Activated CD8-positive, alpha-beta memory T cell treated with anti-CD3 and anti-CD28 coated beads for 36 hours (primary cell): Measurements from ENCODE around the gene SIGLEC7. TPM values are rescaled to one million over a fixed set of nuclear protein-coding genes. Genes with fewer than 3 reads are reported as not detected.
"Not testable (repeated sequence)": the region's sequence is repeated elsewhere in the genome, so short reads cannot be mapped to it uniquely, and the experiment has no call there.

Experiments
- CTCF ChIA-PET: fragments of 350-600 bp; sonication (Branson Sonifier 250); formaldehyde crosslinking; loops from one replicate; lab custom pipeline; 2021; ENCODE audit warnings: antibody characterized with exemption; lab: Charles Lee
- POLR2A ChIA-PET: fragments of 350-600 bp; sonication (Branson Sonifier 250); formaldehyde crosslinking; loops from one replicate; lab custom pipeline; 2021; ENCODE audit warnings: antibody characterized with exemption; lab: Charles Lee
- total RNA-seq, 2 experiments: library from RNA; stranded (reverse); gene quantifications; one replicate each; pipeline ENCODE4 v1.2.3, GENCODE V29; 2021

The SIGLEC7 gene
- total RNA-seq, 2 experiments from 2014 or later = not detected

DNA sequence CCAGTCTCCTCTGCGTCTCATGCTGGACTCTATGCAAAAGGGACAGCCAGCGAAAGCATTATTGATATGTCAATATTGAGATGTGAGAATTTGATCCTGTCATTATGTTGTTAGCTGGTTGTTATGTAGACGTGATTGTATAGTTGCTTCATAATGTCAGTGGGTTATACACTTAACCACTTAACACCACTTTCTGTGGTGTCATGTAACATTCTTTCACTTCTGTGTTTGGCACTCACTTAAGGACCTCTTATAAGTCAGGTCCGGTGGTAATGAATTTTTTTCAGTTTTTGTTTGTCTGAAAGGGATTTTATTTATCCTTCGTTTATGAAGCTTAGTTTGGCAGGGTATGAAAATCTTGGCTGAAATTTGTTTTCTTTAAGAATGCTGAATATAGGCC lies 7.1 kb upstream of the SIGLEC7 start:
- CTCF ChIA-PET = no interaction called here

DNA sequence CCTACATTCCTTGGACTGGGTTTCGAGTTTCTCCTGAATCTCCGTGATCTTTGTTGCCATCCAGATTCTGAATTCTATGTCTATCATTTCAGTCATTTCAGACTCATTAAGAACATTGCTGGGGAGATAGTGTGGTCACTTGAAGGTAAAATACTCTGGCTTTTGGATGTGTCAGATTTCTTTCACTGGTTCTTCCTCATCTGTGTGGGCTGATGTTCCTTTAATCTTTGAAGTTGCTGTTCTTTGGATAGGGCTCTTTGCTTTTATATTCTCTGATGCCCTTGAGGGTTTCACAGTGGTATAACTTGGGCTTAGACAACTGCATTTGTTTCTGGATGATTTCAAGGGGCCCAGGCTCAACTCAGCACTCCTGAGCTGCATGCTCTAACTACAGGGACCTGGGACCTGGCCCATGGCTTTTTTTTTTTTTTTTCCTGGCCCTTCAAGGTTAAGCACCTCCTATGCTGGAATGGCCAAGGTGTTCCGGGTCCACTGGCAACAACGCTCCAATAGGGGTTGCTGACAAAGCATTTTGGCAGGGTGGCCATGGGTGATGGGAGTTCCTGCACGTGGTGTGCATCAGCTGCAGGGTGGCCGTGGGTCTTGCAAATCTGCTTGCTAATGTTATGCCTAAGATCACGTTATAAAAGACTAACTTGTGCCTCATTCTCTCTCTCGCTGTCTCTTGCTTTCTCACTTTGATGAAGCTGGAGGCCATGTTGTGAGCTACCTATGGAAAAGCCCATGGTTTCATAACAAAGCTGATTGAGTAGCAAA lies 5.9 kb upstream of the SIGLEC7 start:
- POLR2A ChIA-PET = no interaction called here

More for the DNA sequence above, 7.1 kb upstream of the SIGLEC7 start:
- POLR2A ChIA-PET = interaction anchor here (0.5 kb wide), 1 partner anchor 342 kb away, joined by 4 read pairs; no protein-coding TSS in a partner anchor

GRCh38 chr19:51136851-51137551 lies 5.1 kb upstream of the SIGLEC7 start:
- ChIA-PET POLR2A (no interaction called here), CTCF (interaction anchor here (1.1 kb wide), 1 partner anchor 21 kb away, joined by 3 read pairs; no protein-coding TSS in a partner anchor)

More for the DNA sequence above, 5.9 kb upstream of the SIGLEC7 start:
- CTCF ChIA-PET = no interaction called here

DNA sequence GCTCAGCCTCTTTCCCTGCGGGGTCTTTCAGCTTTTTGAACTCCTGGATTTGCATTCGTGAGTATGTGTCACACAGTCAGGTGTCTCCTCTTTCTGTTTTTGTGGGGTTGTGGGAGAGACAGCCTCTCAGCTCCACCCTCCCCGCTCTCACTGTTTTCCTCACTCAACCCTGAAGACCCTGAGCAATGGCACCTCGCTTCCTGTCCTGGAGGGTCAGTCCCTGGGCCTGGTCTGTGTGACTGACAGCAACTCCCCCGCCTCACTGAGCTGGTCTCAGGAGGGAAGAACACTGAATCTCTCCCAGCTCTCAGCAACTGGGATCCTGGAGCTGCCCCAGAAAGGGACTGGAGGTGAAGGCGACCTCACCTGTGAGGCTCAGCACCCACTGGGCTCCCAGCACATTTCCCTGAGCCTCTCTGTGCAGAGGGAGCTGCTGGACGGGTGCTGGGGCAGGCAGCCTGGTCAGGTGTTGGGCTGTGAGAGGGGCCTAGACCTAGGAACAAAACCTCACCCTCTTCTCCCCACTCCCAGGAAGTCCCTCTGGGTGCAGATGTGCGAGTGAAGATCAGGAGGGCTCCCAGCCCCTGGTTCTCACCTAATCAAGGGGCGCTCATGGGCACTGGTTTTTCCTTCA lies 4.2 kb upstream of the SIGLEC7 start:
- ChIA-PET CTCF (interaction anchor here (1.1 kb wide), 1 partner anchor 20 kb away, joined by 3 read pairs; no protein-coding TSS in a partner anchor), POLR2A (no interaction called here)

GRCh38 chr19:51138549-51138979 lies 3.5 kb upstream of the SIGLEC7 start:
- ChIA-PET POLR2A (no interaction called here), CTCF (no interaction called here)

DNA sequence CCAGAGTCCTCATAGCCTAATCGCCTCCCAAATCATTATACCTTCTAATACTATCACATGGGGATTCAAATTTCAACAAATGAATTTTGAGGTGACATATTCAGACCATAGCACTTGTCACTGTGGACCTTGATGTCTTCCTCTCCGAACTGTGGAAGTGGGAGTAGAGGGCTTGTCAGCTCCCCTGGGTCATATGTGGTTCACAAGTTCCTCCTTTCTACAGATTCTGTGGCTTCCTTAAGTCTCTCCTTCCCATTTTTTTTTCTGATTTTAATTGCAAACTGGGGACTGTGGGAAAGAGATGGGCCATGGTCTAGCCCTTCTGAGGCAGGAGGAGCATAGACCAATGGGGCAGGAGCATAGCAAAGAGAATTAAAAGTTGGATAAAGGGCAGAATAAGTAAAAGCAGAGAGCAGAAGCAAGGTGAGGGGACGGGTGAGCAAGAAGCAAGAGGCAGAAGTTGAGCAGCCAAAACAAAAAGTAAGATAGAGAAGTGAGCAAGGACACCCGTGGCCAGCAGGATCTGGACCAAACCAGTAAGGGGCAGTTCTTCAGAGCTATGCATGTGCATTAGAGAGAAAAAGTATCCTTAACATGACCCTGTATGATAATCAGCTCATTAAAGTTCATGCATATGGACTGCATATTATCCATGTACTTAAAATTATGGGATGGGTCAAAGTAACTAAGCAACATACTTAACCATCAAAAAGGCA lies 2.6 kb upstream of the SIGLEC7 start:
- POLR2A ChIA-PET = no interaction called here
- CTCF ChIA-PET = no interaction called here

GRCh38 chr19:51140441-51140840 lies 1.7 kb upstream of the SIGLEC7 start:
- ChIA-PET POLR2A (no interaction called here), CTCF (no interaction called here)

- ChIA-PET POLR2A (no interaction called here), CTCF (no interaction called here)
Measured at GRCh38 chr19:51141181-51141580, 920 bp upstream of the SIGLEC7 start.

DNA sequence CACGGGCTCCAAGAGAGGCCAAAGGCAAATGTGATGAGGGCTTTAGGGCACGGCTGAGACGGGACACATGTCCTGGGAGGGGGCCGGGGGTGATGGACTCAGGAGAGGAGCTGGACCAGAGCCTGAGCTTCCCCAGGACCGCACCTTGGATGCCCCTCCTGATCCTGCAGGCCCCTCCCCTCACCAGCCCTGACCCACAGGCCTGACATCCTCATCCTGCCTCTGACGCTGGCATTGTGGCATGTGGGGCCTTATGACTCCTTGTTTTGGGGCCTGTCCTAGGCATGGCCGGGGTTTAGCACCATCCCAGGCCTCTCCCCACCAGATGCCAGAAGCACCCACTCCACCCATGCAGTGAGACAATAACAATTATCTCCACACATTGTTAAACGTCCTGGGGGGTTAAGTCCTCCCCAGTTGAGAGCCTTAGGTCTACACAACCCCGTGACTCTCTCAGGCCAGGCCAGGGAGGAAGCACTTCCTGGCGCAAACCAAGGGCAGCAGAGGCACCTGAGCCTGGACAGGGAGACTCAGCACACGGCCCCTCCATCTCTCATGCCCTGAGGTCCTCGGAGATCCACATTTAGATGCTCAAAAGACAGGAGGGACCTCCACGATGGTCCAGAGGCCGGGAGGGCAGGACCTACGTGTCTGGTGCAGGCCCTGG lies 841 bp downstream of the SIGLEC7 start:
- POLR2A ChIA-PET, CTCF ChIA-PET: not testable (repeated sequence)

- CTCF ChIA-PET = no interaction called here
- POLR2A ChIA-PET = no interaction called here
Measured at GRCh38 chr19:51143486-51143885, 1.4 kb downstream of the SIGLEC7 start.

- ChIA-PET CTCF (no interaction called here), POLR2A (no interaction called here)
Measured at GRCh38 chr19:51144482-51145045, 2.5 kb downstream of the SIGLEC7 start.

GRCh38 chr19:51145916-51146493 lies 3.9 kb downstream of the SIGLEC7 start:
- ChIA-PET POLR2A (no interaction called here), CTCF (no interaction called here)

DNA sequence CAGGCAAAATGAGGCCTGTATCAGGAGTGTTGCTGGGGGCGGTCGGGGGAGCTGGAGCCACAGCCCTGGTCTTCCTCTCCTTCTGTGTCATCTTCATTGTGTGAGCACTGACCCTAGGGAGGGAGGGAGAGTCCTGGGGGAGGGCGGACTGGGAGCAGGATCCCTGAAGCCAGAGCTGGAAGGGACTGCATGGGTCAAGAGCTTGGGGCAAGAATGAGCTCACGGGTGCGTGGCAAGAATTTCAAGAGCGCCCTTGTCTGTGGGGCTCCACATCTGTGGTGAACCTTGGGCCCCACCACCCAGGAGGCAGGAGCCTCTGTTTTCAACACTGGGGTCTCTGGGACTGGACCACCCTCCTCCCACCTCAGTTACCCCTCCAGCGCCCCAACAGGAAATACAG lies 4.7 kb downstream of the SIGLEC7 start:
- ChIA-PET CTCF (no interaction called here), POLR2A (no interaction called here)

DNA sequence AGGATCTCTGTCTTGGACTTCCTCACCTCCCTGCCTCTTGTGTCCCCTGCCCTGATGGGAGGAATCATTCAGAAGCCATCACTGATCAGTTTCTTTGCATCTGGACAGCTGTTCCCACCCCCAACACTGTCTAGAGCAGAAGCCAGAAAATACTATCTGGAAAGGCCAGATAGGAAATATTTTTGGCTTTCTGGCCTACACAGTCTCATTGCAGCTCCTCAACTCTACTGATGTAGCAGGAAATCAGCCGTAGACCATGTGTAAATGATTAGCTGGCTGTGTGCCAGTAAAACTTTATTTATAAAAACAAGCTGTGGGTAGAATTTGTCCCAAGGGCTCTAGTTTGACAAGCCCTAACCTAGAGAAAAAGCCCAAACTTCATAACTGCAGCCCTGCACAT lies 5.6 kb downstream of the SIGLEC7 start:
- ChIA-PET CTCF (no interaction called here), POLR2A (no interaction called here)

DNA sequence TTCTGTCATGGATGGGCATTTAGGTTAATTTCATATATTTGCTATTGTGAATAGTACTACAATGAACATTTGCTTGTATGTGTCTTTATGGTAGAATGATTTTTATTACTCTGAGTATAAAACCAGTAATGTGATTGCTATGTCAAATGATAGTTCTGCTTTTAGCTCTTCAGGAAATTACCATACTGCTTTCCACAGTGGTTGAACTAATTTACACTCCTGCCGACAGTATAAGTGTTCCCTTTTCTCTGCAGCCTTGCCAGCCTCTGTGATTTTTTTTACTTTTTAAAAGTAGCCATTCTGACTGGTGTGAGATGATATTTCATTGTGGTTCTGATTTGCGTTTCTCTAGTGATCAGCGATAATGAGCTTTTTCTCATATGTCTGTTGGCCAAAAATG lies 6.5 kb downstream of the SIGLEC7 start:
- POLR2A ChIA-PET = no interaction called here

DNA sequence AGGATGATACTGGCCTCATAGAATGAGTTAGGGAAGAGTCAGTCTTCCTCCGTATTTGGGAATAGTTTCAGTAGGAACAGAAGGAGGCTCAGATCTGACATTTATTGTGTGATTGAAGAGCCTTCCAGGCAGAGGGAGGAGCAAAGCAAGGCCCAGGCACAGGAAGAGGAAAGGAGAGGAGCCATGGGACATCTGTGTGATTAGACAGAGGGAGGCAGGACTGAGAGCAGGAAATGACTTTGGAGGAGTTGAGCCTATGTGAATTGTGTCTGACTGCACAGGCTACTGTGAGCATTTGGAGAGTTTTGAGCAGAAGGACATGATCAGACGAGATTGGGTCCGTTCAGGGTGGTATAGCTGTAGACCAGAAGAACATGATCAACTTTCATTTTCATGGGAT lies 8.5 kb downstream of the SIGLEC7 start:
- ChIA-PET CTCF (no interaction called here), POLR2A (no interaction called here)

More for the DNA sequence above, 6.5 kb downstream of the SIGLEC7 start:
- CTCF ChIA-PET = interaction anchor here (1.0 kb wide), 1 partner anchor 273 kb away, joined by 3 read pairs; no protein-coding TSS in a partner anchor

GRCh38 chr19:51156710-51157109 lies 14.6 kb downstream of the SIGLEC7 start:
- CTCF ChIA-PET = interaction anchor here (2.7 to 5.3 kb wide), 2 partner anchors 103 to 283 kb away, joined by 5 to 36 read pairs; no protein-coding TSS in a partner anchor
- POLR2A ChIA-PET = no interaction called here

GRCh38 chr19:51157265-51157664 lies 15.2 kb downstream of the SIGLEC7 start:
- ChIA-PET POLR2A (no interaction called here), CTCF (interaction anchor here (2.7 to 5.3 kb wide), 2 partner anchors 102 to 283 kb away, joined by 5 to 36 read pairs; no protein-coding TSS in a partner anchor)
